ENCODE results near the gene S100A6.
"Not testable (repeated sequence)": the region's sequence is repeated elsewhere in the genome, so short reads cannot be mapped to it uniquely, and the experiment has no call there.

Gene S100A6

DNA sequence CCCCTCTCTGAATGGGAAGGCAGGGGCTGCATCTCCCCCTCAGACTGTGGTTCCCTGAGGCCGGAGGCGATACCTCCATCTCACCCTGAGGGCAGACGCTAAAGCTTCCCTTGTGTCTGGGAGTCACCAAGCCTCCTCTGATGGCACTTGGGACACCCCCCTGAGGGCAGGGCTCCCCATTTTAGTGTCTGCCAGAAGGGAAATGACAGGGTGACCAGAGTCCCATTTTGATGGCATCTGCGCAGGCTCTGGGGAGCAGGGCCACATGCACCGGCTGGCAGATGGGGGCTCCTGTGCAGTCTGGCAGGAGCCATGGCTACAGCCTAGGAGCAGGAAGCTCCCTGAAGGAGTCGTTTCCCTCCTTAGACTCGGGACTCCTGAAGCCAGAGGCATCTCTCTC, 28.2 kb upstream of the S100A6 start:
- no peak for DNase-seq (ENCODE audit: low spot score)

DNA sequence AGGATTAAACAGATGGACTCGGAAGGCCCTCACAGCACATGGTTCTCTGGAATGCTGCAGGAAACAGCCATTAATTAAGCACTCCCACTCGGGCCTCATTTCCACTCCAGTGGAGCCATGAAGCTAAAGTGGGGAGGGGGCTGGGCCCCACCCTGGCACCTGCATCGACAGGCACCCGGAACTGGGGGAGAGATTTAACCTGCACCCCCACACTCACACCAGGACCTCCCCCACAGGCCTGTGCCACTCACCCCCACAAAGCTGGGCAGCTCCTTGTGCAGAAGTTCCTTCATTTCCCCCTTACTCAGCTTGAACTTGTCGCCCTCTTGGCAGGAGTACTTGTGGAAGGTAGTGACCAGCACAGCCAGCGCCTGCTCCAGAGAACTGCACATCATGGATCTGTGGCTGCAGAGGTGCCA, 27.7 kb upstream of the S100A6 start:
- DNase-seq (ENCODE audit: low spot score), result no peak

DNA sequence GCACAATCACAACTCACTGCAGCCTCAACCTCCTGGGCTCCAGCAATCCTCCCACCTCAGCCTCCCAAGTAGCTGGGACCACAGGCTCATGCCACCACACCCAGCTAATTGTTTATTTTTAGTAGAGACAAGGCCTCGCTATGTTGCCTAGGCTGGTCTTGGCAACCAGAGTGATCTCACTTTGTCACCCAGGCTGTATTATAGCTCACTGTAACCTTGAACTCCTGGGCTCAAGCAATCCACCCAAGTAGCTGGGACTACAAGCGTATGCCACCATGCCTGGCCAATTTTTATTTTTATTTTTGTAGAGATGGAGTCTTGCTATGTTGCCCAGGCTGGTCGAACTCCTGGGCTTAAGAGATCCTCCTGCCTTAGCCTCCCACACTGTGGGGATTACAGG, 26.2 kb upstream of the S100A6 start:
- DNase-seq (ENCODE audit: low spot score), result not testable (repeated sequence)

GRCh38 chr1:153561466-153561985, 25.7 kb upstream of the S100A6 start:
- no peak for DNase-seq (ENCODE audit: low spot score)

GRCh38 chr1:153560771-153561465, 25.1 kb upstream of the S100A6 start:
- DNase-seq (ENCODE audit: low spot score), result no peak

DNA sequence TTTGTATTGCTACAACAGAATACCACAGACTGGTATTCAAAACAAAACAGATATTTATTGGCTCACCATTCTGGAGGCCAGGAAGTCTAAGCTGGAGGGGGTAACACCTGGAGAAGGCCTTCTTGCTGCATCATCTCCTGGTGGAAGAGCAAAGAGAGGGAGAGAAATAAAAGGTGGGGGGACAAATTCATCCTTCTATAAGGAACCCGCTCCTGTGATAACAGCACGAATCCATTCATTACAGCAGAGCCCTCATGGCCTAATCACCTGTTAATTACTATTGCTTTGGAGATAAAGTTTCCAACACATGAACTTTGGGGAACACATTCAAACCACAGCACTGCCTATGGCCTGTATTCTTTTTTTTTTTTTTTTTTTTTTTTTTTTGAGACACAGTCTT, 24.4 kb upstream of the S100A6 start:
- DNase-seq (ENCODE audit: low spot score), result no peak

- no peak for DNase-seq (ENCODE audit: low spot score)
Observed at GRCh38 chr1:153557877-153558276, 22.1 kb upstream of the S100A6 start.

DNA sequence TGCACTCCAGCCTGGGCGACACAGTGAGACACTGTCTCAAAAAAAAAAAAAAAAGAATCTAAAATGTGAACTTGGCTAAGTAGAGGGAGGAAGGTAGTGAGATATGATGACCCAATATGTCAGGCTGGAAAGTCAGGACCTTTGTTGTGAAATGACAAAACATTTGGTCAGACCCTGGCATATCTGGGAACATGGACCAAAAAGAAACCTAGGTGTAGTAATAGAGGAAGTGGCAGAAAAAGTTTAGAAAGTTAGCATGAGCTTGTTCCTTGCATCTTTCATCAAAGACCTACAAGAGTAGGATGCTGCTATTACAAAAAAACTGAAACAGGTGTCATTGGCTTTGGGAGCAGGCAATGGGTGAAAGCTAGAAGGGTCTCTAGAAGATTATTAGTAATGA, 20.6 kb upstream of the S100A6 start:
- no peak for DNase-seq (ENCODE audit: low spot score)

GRCh38 chr1:153553830-153554541, 18.2 kb upstream of the S100A6 start:
- no peak for DNase-seq (ENCODE audit: low spot score)

DNA sequence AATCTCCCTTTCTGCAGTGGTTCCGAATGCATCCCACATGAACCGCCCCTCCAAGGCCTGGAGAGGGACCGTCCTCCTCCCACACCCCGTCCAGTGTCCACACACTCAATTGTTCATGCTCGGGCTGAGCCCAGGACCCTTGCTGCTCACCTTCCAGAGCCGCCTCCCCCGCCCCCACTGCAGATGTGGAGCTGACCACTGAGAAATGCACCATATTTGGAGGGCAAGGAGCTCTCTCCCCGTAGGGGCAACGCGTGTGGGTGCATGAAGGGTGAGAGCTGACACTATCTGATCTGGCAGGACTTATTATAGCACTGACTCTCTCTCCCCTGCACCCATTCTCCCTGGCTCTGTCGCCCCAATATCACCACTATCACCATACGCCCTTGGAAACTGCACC, 17.3 kb upstream of the S100A6 start:
- no peak for DNase-seq (ENCODE audit: low spot score)

DNA sequence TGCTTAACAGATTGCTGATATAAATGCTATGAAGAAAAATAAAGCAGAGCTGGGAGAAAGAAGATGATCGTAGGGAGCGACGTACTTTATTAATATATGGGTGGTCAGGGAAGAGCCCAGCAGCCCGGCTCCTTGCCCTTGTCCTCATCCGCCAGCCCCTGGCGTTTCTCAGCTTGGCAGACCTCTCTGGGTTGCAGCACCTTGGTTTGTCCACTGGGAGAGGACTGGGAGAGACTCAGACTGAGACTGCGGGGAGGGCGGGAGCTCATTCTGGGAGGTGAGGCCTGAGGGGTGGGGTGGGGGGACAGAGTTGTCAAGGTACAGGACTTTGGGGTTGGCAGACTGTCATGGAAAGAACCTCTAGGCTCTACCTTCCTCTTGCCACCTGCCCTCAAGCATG, 16.5 kb upstream of the S100A6 start:
- DNase-seq (ENCODE audit: low spot score), result no peak

GRCh38 chr1:153550827-153551500, 15.2 kb upstream of the S100A6 start:
- no peak for DNase-seq (ENCODE audit: low spot score)

DNA sequence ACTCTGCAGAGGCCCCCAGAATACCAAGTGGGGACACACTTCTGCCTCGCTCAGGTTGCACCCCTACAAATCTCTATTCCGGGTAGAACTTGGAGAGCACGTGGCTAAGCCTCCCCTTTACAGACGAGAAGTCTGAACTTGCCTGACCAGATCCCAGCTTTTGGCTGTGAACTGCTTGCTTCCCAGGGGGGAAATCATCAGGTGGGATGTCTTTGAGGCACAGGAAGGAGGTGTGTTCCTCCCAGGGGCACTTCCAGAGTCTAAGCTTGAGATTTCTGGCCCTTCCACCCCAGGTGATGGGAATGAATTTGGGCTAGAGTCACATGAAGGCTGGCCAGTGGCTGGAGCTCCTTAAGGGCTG, 14.6 kb upstream of the S100A6 start:
- no peak for DNase-seq (ENCODE audit: low spot score)

DNA sequence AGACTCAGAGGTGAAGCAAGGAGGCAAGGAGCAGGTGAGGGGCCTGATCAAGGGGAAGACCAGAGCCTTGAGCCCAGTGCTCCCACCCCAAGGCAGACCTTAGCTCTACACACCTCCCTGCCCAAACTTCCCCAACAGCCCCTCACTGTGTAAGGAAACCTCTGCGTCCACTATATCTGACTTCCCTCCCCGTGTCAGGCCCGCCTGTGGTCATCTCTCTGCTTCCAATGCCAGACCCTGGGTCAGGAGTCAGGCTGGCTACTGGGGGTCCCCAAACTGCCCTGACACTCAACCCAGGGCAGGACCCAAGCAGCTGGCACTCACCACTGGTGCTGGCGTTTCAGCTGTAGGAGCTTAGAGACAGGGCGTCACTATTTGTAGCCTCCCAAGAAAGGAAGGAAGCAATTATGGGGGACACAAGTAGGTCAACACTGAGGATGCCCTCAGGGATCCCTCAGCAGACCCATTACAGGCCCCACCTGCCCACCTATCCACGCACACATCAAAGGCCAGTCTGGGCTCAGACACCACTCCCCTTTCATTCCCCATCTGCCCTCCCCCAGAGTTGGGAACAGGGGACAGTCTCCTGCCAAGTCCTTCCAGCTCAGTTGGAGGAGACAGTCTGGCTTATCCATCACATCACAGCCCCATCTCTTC, 14.1 kb upstream of the S100A6 start:
- no peak for DNase-seq (ENCODE audit: low spot score)

DNA sequence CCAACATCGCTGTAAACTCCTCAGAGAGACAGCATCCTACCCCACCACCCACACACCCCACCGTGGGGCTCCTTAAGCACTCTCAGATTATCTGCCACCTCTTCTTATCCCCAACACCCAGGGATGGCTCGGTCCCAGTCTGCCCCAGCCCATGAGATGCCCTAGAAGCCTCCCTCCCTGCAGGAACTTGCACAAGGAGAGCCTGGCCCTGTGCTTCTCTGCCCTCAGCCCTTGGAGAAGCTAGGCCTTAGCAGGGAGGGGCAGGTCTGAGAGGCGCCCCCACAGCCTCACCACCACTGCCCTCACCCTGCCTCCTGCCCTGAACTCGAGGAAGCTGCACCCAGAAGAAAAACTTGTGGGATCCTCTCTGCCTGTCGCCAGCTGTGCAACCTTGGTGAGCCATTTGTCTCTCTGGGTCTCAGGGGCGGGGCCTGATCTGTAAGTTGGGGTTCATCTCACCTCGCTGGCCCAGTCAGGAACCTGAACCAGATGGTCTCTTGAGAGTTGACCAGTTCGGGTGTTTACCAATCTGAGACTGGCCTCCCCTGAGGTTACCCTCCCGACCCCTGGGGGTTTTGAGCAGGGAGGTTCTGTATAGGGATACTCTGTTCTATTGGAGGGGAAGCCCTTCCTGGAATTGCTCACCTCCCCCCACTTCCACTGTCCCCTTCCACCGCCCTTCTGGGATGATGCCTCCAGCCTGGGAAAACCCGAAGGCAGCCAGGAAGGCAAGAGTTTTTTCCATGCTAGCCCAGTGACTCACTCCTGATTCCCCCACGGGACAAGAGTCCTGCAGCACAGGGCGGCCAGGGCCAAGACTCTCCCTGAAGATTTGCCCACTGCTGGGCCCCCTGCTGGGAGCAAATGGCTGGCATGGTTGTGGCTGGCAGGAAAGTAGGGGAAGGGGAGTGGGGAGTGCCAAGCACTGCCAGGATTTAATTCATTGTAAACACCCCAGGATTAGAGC, 13.2 kb upstream of the S100A6 start, which contains the start of gene S100A3:
Gene S100A3 (minus strand): TSS at position 537 of the 967 bp plus-strand sequence. CDS start 773 bp downstream, outside the sequence.
- DNase-seq (ENCODE audit: low spot score), result no peak

GRCh38 chr1:153547560-153548551, 12.1 kb upstream of the S100A6 start:
- peak; percentile 67 for DNase-seq (ENCODE audit: low spot score)

DNA sequence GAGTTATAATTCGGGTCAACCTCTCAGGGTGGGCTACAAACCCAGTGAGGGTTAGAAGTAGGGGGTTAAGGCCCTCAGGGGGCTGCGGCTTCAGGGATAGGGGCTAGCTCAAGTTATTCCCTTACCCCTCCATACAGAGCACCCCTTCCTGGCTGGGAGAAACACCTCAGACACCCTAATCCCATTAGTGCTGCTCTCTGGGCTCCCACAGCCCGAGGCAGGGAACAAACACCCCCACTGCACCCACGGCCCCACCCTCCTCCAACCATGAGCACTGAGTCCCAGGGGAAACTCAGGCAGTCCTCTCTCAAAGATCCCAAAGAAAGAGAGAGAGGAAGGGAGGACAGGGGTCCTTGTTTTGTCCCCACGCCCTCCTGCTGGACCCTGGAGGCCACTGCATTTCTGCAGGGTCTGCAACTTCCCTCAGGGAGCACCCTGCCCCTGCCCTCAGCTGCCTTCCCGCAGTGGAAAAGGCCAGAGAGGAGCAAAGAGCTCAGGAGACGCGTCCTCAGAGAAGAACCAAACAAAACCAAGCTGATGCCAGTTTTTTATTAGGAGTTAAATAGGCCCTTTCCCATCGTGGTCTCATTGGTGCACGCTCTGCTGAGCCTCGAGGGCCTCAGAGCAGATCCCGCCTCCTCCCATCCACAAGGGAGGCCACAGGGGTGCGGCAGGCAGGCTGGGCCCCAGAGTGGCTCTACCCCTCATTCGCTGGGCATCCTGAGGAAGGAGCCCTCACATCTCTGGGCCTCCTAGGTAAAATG, 11.2 kb upstream of the S100A6 start:
- DNase-seq (ENCODE audit: low spot score), result no peak

DNA sequence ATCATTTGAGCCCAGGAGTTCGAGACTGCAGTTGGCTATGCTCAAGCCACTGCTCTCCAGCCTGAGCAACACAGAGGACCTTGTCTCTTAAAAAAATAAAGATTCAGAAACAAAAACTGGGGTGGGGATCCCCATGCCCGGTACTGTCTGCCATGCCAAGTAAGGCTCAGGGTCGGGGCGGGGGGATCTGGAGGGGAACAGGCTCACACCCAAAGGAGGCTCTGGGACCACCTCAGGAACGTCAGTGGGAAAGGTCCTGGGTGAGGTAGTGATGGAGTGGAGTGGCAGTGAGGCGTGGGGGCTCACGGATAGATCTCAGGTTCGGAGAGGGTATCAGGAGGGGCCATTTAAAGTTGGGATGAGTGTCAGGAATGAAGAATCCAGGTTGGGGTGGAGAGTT, 10.6 kb upstream of the S100A6 start:
- no peak for DNase-seq (ENCODE audit: low spot score)

Measured in SK-N-DZ (cell line).